HG03558 (cell line): ENCODE results near the gene RFX3.

ENCODE experiments used
- ATAC-seq: cut with Tn5 transposase; IDR thresholded peaks from one replicate; pipeline ENCODE4 v1.9.1; 2021; ENCODE audit warnings: moderate number of reproducible peaks; ENCODE audit not compliant: unreplicated experiment; ENCODE audit errors: extremely low read depth

The RFX3 gene

DNA sequence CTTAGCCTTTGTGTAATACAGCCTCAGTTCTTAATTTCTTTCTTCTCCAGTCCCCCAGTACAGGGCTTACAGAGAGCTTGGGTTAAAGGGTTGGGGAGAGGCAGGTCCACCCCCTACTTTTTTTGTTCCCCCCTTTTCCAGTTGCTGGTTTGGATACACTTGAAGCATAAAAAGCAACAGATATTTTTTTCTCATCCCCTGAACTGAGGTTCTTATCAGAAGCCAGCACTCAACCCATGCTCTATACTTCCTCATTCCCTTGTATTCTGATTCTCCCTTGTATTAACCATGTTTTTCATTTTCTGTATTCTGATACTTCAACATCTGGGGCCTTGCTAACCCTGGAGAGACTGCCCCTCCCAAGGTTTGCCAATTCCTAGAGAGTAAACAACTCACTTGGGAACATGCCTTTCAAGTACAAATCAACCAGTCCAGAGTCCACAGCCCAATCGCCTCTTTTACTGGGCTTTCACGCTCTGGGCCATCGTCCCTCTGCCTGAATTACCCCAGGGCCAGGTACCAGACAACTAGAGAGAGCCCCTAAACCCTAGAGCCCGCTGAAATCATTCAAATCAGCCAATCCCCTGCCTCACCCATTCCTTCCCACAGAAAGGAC is 348.5 kb downstream of the RFX3 start:
- no peak for ATAC-seq

- ATAC-seq: no peak
Observed at GRCh38 chr9:3173374-3173773, 352.4 kb downstream of the RFX3 start.

DNA sequence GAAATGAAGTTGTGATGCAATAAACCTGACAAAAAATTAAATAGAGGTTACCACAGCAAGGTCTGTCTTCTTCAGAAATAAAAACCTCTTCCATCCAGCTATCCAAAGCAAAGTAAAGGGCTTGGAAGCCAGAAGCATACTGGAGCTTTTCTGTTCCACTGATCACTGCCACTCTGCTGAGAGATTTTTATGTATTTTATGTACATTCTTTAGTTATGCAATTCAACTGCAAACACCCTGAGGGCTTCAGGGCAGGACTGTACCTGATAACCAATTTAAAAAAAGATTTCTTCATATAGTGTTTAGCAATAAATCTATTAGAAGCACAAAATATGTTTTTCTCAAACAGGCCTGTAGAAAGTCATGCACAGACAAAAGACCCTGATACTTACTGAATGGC is 355.0 kb downstream of the RFX3 start:
- ATAC-seq: no peak
